A204.1 (cell line): Measurements from ENCODE around the gene PRDX2.

Experiments used
- FAIRE-seq: peaks from 2 replicates; lab custom pipeline; 2012; peaks lifted over from hg19 to GRCh38; lab: Jason Lieb, UNC

PRDX2 gene

DNA sequence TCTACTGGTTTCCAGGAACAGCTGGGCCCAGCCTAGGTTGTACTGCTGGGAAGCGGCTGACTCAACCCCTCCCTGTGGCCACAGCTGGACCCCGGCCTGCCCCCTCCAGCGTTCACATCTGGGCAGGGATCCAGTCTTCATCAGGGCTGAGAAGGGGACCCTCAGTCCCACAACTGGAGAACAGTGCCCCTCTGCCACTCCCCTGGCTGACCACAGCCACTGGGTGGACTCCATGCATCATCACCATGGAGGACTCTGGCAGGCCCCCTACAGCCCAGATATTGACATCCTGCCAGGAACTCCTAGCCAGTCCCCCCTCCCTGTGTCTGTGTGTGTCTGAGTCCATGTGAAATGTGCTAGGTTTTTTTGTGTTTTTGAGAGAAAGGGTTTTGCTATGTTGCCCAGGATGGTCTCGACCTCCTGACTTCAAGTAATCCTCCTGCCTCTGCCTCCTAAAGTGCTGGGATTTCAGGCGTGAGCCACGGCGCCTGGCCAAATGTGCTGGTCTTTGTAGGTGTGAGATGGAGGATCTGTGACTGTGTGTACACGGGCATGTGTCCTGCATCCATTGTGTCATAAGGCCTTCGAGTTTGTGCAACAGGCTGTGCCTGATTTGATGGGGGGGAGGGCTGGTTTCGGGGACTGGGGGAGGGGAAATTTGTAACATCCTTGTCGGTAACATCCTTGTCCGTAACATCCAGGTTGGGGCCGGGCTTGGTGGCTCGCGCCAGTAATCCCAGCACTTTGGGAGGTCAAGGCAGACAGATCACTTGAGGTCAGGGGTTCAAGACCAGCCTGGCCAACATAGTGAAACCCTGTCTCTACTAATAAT is 22.2 kb downstream of the PRDX2 start:
- FAIRE-seq: no peak

DNA sequence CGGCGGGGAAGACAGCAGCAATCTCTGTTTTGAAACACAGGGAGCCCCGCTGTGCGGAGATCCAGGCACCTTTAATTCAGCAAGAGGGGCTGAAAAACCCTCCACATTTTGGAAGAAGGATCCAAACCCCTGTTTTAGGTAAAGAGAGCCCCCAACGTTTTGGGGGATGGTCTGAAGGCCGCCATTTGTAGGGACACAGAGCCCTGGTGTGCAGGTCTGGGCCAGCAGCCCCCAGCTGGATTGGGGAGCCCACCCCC is 22.8 kb downstream of the PRDX2 start:
- no peak for FAIRE-seq

- FAIRE-seq: no peak
These were observed 23.3 kb downstream of the PRDX2 start for GRCh38 chr19:12778017-12778904.

DNA sequence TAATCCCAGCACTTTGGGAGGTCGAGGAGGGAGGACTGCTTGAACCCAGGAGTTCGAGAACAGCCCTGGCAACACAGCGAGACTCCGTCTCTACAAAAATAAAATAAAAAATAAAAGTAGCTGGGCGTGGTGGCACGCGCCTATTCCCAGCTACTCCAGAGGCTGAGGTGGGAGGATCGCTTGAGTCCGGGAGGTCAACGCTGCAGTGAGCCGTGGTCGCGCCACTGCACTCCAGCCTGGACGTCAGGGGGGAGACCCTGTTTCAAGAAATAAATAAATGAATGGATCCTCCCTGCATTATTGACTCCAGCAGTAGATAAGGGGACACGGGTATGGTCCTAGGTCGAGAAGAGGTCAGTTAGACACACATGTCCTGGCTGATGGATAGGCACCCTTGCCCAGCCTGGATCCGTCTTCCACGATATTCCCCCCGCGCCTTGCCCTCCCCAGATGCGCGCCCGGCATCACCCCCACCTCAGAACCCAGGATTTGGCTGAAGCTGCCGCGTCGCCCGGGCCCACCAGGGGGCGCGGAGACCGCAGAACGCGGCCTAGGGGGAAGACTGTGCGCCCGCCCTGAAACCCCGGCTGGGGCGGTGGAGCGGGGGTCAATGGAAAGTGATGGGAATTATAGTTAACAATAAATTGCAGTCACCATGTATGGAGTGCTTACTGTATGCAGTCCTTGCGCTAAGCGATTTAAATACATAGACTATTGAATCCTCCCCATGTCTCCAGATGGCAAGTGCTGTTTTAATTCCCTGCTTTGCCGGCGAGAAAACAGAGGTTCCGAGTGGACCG is 24.2 kb downstream of the PRDX2 start:
- no peak for FAIRE-seq

GRCh38 chr19:12774588-12775555 is 26.7 kb downstream of the PRDX2 start, which contains the start of gene HOOK2:
TSS of gene HOOK2 (minus strand) at chr19:12775552. CDS start at chr19:12775449, 103 bp downstream.
- no peak for FAIRE-seq

DNA sequence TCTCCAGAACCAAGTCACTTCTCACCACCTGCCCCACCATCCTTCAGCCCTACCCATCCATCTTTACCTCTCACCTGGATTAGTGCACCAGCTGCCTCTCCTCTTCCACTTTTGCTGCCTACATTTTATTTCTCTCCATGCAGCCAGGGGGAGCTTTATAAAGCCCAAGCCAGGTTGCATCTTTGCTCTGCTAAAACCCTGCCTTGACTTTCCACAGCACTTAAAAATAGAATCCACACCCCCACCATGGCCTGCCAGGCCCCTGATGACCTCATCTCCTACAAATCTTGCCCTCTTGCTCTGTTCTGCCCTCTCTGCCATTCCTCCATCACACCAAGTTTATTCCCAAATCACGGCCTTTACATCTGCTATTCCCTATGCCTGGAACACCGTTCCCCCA is 28.0 kb downstream of the PRDX2 start:
- no peak for FAIRE-seq

- no peak for FAIRE-seq
These were observed 29.3 kb downstream of the PRDX2 start for GRCh38 chr19:12772323-12772722.

GRCh38 chr19:12770922-12771321 is 30.7 kb downstream of the PRDX2 start:
- no peak for FAIRE-seq

- no peak for FAIRE-seq
These were observed 31.9 kb downstream of the PRDX2 start for GRCh38 chr19:12769689-12770088.

GRCh38 chr19:12767666-12768065 is 33.9 kb downstream of the PRDX2 start:
- no peak for FAIRE-seq

- no peak for FAIRE-seq
These were observed 34.5 kb downstream of the PRDX2 start for GRCh38 chr19:12767150-12767549.

DNA sequence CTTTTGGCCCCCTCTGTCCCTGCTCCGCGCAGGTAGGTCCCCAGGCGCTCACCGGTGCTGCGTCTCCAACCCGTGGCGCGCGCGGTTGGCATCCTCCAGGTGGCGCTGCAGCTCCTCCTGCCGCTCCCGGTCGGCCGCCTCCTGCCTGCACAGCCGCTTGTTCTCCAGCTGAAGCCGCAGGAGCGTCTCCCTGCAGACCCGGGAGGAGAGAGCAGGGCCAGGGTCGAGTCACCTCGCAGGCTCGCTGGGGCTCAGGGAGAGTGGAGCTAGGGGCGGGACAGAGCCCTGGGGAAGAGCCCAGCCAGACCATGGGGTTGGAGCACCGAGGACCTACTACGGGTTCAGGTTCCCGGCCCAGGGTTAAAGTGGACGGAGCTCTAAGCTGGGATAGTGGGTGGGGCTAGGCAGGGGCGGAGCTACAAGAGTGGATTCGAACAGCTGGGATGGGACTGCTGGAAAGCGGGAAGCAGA is 35.5 kb downstream of the PRDX2 start:
- no peak for FAIRE-seq

DNA sequence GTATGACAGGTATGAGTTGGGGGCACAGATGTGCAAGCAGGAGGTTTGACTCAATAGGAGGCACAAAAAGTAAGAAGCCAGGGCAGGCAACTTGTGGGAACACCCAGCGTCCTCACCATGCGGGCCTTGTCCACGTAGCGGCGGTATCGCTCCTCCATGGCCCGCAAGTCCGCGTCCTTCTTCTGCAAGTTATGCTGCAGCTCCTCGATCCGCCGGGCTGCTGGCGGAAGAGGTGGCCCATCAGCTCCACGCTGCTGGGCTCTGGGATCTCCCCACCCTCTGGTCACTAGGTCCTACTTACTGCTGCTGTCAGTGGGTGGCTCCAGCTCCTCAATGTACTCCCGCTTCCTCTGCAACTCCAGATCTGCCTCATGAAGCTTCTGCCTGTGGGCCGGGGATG is 36.9 kb downstream of the PRDX2 start:
- no peak for FAIRE-seq

DNA sequence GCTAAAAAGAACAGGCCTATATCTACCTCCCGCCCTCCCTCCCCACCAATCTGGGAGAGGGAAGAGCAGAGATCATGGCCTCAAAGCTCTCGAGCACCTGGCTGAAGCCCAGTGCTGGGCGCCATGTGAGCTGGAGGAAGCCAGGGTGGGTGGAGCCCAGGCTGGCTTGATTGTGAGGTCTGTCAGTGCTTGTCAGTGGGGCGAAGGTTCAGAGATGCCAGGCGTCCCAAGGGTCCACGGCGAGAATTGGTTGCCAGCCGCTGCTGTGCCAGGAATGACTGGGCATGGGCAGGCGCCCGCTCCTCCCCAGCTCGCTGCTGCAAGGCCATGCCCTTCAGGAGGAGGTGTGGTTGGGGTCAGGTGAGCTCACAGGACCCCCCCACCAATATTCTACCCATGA is 38.5 kb downstream of the PRDX2 start:
- FAIRE-seq: no peak

GRCh38 chr19:12759686-12760085 is 41.9 kb downstream of the PRDX2 start:
- FAIRE-seq: no peak

DNA sequence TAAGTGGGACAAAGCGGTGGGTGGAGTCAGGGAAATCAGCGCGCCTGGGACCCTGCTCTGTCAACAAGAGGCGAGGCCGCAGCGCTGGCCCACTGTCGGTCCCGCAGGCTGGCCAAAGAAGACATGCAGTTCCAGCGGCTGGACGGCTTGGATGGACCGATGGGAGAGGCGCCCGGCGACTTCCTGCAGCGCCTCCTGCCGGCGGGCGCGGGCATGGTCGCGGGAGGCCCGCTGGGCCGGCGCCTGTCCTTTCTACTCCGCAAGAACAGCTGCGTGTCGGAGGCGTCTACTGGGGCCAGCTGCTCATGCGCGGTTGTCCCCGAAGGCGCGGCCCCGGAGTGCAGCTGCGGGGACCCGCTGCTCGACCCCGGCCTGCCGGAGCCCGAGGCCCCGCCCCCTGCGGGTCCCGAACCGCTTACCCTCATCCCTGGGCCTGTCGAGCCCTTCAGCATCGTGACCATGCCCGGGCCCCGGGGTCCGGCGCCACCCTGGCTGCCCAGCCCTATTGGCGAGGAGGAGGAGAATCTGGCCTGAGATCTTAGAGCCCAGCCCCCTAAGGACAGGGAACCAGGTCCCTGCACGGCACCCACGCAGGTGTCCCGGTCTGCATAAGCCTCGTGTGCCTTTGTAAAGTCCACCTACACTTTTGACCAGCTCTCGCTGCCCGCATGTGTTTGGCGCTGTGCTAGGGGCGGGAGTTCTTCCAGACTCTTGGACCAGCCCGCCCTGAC is 43.9 kb downstream of the PRDX2 start:
- FAIRE-seq: no peak

DNA sequence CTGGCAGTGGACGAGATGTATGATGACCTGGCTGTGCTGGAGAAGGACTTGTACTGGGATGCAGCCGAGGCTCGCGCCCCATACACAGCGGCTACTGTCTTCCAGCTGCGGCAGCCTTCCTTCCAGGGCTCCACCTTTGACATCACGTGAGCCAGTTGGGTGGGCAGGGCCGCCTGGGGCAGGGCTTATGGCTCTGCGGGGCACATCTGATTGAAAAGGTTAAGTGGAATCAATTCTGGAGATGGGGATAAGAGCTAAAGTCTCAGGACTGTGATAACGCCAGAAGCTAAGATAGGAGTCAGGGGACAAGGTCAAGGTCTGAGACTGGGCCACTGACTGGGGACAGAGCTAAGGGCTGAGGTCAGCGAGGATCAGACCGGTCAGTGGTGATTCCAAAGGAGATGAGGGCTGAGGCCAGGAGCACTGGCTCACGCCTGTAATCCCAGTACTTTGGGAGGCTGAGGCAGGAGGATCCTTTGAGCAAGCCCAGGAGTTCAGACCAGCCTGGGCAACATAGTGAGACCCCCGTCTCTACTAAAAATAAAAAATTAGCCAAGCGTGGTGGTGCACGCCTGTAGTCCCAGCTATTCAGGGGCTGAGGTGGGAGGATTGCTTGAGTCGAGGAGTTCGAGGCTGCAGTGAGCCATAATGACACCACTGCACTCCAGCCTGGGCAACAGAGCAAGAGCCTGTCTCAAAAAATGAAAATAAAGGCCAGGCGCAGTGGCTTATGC is 45.3 kb downstream of the PRDX2 start:
- no peak for FAIRE-seq

- FAIRE-seq: no peak
These were observed 47.0 kb downstream of the PRDX2 start for GRCh38 chr19:12754465-12755196.

DNA sequence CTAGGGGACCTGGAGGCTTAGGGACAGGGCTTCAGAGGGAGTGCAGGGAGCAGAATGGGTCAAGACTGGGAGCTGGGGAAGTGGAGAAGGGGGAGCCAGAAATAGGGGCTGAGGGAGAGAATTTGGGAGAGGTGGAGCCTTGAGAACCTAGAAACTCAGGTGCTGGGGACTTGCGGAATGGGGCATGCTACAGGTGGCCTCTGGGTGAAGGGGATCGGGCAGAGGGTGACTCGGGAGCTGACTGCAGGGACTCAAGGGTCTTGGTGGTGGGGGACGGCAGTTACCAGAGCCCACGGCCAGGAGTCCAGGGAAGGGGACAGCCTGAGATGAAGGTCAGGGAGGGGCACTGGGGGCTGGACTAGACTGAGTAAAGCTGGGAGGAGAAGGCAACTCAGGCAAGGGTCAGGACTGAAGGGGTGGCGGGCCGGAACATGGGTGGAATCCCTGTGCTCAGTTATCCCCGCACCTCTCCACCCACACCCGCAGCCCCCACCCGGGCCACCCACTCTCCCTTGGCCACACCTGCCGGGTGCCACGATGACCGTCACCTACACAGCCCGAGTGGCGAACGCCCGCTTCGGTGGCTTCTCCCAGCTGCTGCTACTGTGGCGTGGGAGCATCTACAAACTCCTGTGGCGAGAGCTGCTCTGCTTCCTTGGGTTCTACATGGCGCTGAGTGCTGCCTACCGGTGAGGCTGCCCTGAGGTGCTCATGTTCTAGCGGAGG is 49.4 kb downstream of the PRDX2 start:
- no peak for FAIRE-seq
